GM12891 (cell line): ENCODE measurements around the gene KIAA1328.

Experiments
- POLR2A ChIP-seq: IDR thresholded peaks from 2 replicates; pipeline ENCODE4 v1.6.1; 2011; ENCODE audit warnings: low read depth, low read length, control low read depth
- POLR2AphosphoS5 ChIP-seq: IDR thresholded peaks from 2 replicates; pipeline ENCODE4 v1.6.1; 2011; ENCODE audit warnings: low read depth, low read length, control low read depth
- SPI1 ChIP-seq: IDR thresholded peaks from 2 replicates; pipeline ENCODE4 v1.6.1; 2011; ENCODE audit warnings: low read depth, low read length, control low read depth
- TAF1 ChIP-seq: IDR thresholded peaks from 2 replicates; pipeline ENCODE4 v1.6.1; 2011; ENCODE audit warnings: low read depth, low read length, control low read depth

DNA sequence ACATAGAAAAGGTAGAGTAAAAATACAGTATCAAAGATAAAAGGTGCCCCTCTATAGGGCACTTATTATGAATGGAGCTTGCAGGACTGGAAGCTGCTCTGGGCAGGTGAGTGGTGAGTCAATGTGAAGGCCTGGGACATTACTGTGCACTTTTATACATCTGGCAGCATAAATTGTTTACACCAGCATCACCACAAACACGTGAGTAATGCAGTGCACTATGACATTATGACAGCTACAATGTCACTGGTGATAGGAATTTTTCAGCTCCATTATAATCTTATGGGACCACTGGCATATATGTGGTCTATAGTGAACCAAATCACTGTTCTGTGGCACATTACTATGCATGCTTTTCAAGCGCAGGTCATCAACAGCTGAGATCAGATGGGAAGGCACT lies 48.2 kb upstream of the KIAA1328 start:
- TF ChIP-seq TAF1, result no peak
- TF ChIP-seq SPI1, result no peak
- no peak for TF ChIP-seq POLR2A
- TF ChIP-seq POLR2AphosphoS5, result no peak
